WERI-Rb-1 (cell line): ENCODE measurements around the gene PADI3.

Experiments
- DNase-seq: peaks from one replicate; pipeline ENCODE4 v3.0.0-alpha.2; 2020
- H3K27ac ChIP-seq: fragments of 250-450 bp; sonication (Bioruptor Pico); 2 replicates; pipeline ENCODE4 v1.5.1; 2020; ENCODE audit warnings: mild to moderate bottlenecking, moderate library complexity
- H3K27me3 ChIP-seq: fragments of 250-450 bp; sonication (Bioruptor Pico); 2 replicates; pipeline ENCODE4 v1.5.1; 2021; ENCODE audit warnings: mild to moderate bottlenecking, low read depth, moderate library complexity; ENCODE audit not compliant: insufficient read depth, severe bottlenecking
- H3K36me3 ChIP-seq: fragments of 250-450 bp; sonication (Bioruptor Pico); 2 replicates; pipeline ENCODE4 v1.5.1; 2020; ENCODE audit warnings: mild to moderate bottlenecking, moderate library complexity
- H3K4me3 ChIP-seq: 2 replicates; pipeline ENCODE4 v1.5.1; 2011; ENCODE audit warnings: low read depth, mild to moderate bottlenecking, control low read depth, low read length
- H3K9me3 ChIP-seq: fragments of 250-450 bp; sonication (Bioruptor Pico); 2 replicates; pipeline ENCODE4 v1.5.1; 2021; ENCODE audit warnings: mild to moderate bottlenecking, moderate library complexity; ENCODE audit not compliant: severe bottlenecking
- TF ChIP-seq, protein P1 (sequence below): IDR thresholded peaks from 2 replicates; pipeline ENCODE4 v1.5.1; 2011; ENCODE audit warnings: low read depth, mild to moderate bottlenecking, control low read depth, inconsistent platforms, low read length

PADI3 gene

DNA sequence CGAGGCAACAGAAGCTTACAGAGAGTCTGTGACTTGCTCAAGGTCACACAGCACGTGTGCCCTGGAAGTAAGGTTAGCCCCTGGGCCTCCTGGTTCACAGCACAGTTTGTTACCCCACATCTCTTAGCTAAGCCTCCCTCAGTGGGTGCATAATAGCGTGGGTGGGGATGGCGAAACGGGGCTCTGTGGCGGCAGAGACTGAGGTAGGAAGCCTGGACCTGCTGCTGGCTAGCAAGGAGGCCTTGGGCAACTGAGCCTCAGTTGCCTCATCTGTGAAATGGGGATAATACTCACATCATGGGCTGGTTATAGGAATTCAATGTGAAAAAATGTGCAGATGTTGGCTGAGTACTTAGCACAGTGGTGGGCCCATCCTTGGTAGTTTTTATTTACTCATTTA lies 59.7 kb downstream of the PADI3 start:
- DNase-seq = no peak
- H3K36me3 ChIP-seq = no peaks in the 10 kb centered on the region
- H3K27me3 ChIP-seq = no peaks in the 10 kb centered on the region
- H3K27ac ChIP-seq = no peak overlapping the region
- no peaks in the 10 kb centered on the region for H3K9me3 ChIP-seq
- H3K4me3 ChIP-seq = no peak overlapping the region
- TF ChIP-seq, protein P1, sequence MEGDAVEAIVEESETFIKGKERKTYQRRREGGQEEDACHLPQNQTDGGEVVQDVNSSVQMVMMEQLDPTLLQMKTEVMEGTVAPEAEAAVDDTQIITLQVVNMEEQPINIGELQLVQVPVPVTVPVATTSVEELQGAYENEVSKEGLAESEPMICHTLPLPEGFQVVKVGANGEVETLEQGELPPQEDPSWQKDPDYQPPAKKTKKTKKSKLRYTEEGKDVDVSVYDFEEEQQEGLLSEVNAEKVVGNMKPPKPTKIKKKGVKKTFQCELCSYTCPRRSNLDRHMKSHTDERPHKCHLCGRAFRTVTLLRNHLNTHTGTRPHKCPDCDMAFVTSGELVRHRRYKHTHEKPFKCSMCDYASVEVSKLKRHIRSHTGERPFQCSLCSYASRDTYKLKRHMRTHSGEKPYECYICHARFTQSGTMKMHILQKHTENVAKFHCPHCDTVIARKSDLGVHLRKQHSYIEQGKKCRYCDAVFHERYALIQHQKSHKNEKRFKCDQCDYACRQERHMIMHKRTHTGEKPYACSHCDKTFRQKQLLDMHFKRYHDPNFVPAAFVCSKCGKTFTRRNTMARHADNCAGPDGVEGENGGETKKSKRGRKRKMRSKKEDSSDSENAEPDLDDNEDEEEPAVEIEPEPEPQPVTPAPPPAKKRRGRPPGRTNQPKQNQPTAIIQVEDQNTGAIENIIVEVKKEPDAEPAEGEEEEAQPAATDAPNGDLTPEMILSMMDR = no peak

DNA sequence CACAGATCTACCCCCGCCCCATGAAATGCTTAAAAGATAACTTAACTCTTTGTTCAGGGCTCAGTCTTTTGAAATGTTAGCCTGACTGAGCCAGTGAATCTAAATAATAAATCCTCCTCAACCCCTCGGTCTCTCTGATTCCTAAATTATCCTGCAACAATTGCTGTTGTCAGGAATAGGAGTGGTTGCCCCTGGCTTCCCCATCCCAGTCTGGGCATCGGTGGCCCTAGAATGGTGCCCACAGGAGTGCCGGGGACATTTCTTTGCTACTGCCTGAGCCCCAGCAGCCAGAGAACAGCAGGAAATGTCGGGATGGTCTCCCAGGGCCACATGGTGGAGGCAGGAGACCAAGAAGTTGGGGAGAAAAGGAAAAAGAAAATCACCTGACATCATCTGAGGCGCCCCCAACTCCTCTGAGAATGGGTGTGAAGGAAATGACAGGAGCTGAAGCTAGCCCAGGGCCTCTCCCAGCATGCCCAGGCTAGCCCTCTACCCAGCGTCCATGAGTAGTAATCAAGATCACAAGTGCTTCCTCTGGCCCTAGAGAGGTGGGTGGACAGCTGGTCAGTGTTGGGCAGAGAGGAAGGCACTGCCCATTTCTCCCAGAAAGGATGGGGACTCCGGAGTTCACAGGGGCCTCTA lies 60.6 kb downstream of the PADI3 start:
- no peak overlapping the region for H3K27ac ChIP-seq
- H3K4me3 ChIP-seq = no peak overlapping the region
- H3K9me3 ChIP-seq = no peaks in the 10 kb centered on the region
- no peaks in the 10 kb centered on the region for H3K36me3 ChIP-seq
- TF ChIP-seq, protein P1 = no peak
- no peaks in the 10 kb centered on the region for H3K27me3 ChIP-seq
- no peak for DNase-seq

DNA sequence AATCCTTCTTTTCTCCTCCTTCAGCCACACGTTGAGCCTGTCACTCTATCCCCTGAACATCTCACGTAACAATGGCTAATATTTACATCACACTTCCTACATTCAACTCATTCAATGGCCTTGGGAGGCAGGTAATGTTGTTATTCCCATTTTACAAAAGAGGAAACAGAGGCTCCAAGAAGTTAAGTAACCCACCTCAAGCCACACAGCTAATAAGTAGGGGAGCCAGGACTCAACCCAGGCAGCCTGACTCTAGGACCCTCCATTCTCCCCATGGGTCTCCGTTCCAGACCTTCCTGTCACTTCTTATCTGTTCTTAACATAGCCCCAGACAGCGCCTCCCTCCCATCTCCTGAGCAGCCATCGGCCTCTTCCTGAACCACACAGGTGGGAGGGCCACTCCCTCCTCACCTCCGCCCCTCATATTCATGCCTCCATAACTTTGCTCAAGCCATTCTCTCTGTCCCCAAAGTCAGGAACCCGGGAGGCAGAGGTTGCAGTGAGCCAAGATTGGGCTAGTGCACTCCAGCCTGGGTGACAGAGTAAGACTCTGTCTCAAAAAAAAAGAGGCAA lies 61.3 kb downstream of the PADI3 start:
- DNase-seq = no peak
- TF ChIP-seq, protein P1 = no peak
- Histone ChIP-seq H3K27me3 (no peaks in the 10 kb centered on the region), H3K4me3 (no peak overlapping the region), H3K27ac (no peak overlapping the region), H3K9me3 (no peaks in the 10 kb centered on the region), H3K36me3 (no peaks in the 10 kb centered on the region)

DNA sequence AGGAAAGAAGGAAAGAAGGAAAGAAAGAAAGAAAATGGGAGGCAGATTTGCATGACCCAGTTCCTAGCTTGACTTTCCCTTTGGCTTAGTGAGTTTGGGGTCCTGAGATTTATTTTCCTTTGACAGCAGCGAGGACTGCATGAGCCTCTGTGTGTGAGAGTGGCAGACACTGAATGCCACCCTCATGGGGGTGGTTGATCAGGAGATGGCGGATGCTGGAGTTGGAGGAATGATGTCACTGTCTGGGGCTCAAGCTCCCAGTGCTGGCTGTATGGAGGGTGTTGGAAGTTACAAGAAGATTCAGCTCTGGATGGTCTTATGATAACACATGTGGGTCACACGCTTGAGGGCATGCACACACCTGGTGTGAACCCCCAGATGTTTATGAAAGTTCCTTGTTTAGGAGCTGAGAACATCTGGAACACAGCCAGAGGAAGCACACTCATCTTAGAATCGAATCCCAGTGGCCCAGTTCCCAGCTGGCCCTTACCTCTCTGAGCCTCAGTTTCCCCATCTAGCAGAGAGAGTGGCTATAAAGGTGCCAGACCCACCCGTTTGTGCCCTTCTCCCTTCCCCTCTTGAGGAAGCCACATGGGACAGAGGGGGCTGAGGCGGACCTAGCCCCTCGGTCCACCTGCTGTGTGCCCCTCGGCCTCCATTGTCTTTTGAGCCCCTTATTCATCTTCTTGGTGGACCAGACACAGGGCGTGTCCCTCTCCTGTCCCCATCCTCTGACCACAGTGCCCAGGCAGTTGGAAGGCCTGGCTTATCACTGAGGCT lies 64.8 kb downstream of the PADI3 start:
- no peaks in the 10 kb centered on the region for H3K36me3 ChIP-seq
- no peak overlapping the region for H3K4me3 ChIP-seq
- TF ChIP-seq, protein P1 = no peak
- H3K9me3 ChIP-seq = no peaks in the 10 kb centered on the region
- no peaks in the 10 kb centered on the region for H3K27me3 ChIP-seq
- no peak for DNase-seq
- H3K27ac ChIP-seq = no peak overlapping the region

DNA sequence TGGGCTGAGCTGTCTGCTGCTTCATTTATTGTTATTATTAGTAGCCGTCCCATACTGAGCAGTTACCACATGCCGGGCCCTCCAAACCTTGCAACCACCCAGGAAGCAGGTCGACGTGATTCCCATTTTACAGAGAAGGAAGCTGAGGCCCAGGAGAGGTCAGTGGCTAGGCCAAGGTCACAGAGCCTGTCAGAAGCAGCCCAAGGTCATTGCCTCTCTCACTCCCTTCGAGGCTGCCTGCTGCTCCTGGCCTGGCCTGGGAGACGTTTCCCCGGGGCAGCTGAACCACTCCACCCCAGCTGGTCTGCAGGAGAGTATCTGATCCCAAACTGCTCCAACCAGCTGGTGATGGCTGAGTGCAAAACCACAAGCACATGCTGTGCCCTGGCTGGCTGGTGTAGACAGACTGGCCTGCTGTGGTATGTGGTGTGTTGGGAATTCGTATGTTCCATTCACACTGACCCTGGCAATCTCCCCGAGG lies 65.6 kb downstream of the PADI3 start:
- Histone ChIP-seq H3K4me3 (no peak overlapping the region), H3K36me3 (no peaks in the 10 kb centered on the region), H3K27ac (no peak overlapping the region), H3K27me3 (no peaks in the 10 kb centered on the region), H3K9me3 (peaks cover under 1% of the 10 kb centered on the region)
- TF ChIP-seq, protein P1 = no peak
- no peak for DNase-seq
